HG02981 (cell line): ENCODE data around the gene PMEPA1.
"Not testable (repeated sequence)": the region's sequence is repeated elsewhere in the genome, so short reads cannot be mapped to it uniquely, and the experiment has no call there.

ENCODE experiments used
- ATAC-seq: cut with Tn5 transposase; IDR thresholded peaks from one replicate; pipeline ENCODE4 v1.9.1; 2021; ENCODE audit warnings: mild to moderate bottlenecking, moderate library complexity; ENCODE audit not compliant: unreplicated experiment

The PMEPA1 gene

GRCh38 chr20:57652606-57653545 lies 56.9 kb downstream of the PMEPA1 start:
- no peak for ATAC-seq

GRCh38 chr20:57651881-57652605 lies 57.8 kb downstream of the PMEPA1 start:
- ATAC-seq = no peak

GRCh38 chr20:57650756-57651483 lies 58.9 kb downstream of the PMEPA1 start:
- no peak for ATAC-seq

GRCh38 chr20:57650266-57650665 lies 59.5 kb downstream of the PMEPA1 start:
- no peak for ATAC-seq

DNA sequence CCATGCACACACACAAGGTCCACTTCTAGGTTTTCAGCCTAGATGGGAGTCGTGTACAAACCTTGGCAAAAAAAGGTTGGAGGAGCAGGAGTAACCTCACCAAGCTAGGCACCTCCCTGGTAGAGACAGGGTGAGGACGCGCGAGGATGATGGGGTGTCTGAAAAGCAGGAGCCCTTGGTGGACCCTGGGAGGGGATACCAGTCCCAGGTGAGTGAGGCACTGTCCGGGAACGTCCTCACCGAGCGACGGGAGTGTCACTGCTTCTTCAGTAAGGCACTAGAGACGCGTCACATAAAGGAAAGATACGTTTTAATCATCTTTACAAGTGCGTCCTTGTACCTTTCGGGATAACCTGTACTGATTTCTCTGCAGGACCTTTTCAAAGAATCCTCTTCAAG lies 60.2 kb downstream of the PMEPA1 start:
- ATAC-seq = no peak

DNA sequence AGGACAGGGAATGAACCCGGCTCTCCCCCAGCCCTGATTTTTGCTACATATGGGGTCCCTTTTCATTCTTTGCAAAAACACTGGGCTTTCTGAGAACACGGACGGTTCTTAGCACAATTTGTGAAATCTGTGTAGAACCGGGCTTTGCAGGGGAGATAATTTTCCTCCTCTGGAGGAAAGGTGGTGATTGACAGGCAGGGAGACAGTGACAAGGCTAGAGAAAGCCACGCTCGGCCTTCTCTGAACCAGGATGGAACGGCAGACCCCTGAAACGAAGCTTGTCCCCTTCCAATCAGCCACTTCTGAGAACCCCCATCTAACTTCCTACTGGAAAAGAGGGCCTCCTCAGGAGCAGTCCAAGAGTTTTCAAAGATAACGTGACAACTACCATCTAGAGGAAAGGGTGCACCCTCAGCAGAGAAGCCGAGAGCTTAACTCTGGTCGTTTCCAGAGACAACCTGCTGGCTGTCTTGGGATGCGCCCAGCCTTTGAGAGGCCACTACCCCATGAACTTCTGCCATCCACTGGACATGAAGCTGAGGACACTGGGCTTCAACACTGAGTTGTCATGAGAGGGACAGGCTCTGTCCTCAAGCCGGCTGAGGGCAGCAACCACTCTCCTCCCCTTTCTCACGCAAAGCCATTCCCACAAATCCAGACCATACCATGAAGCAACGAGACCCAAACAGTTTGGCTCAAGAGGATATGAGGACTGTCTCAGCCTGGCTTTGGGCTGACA lies 60.8 kb downstream of the PMEPA1 start:
- no peak for ATAC-seq

GRCh38 chr20:57647933-57648785 lies 61.7 kb downstream of the PMEPA1 start:
- no peak for ATAC-seq

DNA sequence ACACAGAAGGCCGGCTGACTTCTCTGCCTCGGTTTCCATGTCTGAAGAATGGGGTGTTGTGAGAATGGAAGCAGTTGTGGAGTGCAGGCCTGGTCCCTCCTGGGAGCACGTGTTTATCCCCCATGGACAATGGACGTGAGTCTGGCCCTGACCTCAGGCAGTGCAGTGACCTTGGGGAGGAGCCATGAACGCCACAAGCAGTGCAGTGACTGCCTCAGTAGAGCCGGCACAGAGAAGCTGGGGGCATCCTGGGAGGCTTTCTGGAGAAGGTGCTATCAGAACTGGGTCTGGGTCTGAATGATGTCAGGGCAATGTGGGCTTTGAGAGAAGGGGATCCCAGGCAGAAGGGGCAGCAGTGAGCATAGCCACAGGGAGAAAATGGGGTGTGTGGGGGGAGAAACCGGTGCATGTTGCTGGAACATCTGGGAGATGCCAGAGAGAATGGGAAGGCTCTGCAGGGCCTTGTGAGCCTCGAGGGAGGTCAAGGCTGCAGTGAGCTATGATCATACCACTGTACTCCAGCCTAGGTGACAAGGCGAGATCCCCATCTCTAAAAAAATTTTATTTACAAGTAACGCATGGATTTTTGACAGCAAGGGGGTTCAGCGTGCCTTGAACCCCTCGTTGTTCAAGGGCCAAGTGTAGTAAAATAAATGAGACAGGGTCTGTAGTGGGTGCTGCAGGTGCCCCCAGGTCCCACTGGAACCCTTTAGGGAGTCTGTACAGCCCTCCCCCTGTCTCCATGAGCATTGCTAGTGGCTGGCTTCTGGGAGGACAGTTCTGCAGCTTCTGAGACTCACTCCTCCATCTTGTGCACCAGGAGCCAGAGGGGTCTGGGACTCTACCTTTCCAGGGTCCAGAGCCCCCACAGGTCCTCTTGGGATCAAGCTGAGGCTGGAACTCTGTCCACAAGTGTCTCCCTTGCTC lies 62.5 kb downstream of the PMEPA1 start:
- no peak for ATAC-seq

- ATAC-seq = no peak
Measured at GRCh38 chr20:57638895-57639236, 70.9 kb downstream of the PMEPA1 start.

GRCh38 chr20:57638173-57638894 lies 71.5 kb downstream of the PMEPA1 start:
- ATAC-seq = no peak

DNA sequence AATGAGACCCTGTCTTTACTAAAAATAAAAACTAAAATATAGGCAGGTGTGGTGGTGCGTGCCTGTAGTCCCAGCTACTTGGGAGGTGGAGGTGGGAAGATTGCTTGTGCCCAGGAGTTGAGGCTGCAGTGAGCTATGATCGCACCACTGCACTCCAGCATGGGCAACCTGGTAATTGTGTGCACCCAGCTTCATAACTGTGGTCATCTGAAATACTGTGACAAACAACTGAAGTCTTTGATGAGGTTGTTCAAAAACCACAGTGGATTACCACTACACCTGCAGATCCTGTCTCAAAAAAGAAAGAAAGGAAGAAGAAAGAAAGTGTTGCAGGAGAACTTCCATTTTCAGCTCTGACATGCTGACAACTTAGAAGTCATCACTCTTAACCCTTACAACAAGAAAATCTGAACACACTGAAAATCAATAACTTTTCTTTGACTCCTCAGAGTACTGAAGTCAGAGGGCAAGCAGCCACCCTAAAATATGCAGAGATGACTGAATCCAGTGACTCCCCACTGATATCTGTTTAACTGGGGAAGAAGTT lies 75.8 kb downstream of the PMEPA1 start:
- no peak for ATAC-seq

DNA sequence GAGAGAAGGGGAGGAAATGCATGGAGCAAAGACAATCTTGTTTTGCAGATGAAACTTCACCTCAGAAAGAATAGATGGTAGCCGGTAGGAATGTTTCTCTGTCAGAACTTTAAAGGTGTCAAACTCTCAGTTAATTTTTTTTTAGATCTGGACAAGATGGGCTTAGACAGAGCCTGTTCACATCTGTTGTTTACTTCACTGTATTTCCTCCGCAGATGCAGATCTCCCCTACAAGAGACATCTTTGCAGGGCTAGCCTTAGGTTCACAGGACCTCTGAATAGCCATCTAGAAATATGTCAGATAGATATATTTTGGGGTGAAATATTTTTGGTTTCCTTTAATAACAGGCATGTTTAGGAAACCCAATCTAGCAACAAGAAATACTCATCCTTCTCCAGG lies 77.5 kb downstream of the PMEPA1 start:
- ATAC-seq = no peak

GRCh38 chr20:57630061-57630460 lies 79.8 kb downstream of the PMEPA1 start:
- no peak for ATAC-seq

DNA sequence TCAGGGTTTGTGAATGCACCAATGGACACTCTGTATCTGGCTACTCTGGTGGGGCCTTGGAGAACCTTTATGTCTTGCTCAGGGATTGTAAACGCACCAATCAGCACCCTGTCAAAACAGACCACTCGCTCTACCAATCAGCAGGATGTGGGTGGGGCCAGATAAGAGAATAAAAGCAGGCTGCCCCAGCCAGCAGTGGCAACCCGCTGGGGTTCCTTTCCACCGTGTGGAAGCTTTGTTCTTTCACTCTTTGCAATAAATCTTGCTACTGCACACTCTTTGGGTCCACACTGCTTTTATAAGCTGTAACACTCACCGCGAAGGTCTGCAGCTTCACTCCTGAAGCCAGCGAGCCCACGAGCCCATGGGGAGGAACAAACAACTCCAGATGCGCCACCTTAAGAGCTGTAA lies 80.3 kb downstream of the PMEPA1 start:
- not testable (repeated sequence) for ATAC-seq

GRCh38 chr20:57628962-57629308 lies 80.9 kb downstream of the PMEPA1 start:
- not testable (repeated sequence) for ATAC-seq

DNA sequence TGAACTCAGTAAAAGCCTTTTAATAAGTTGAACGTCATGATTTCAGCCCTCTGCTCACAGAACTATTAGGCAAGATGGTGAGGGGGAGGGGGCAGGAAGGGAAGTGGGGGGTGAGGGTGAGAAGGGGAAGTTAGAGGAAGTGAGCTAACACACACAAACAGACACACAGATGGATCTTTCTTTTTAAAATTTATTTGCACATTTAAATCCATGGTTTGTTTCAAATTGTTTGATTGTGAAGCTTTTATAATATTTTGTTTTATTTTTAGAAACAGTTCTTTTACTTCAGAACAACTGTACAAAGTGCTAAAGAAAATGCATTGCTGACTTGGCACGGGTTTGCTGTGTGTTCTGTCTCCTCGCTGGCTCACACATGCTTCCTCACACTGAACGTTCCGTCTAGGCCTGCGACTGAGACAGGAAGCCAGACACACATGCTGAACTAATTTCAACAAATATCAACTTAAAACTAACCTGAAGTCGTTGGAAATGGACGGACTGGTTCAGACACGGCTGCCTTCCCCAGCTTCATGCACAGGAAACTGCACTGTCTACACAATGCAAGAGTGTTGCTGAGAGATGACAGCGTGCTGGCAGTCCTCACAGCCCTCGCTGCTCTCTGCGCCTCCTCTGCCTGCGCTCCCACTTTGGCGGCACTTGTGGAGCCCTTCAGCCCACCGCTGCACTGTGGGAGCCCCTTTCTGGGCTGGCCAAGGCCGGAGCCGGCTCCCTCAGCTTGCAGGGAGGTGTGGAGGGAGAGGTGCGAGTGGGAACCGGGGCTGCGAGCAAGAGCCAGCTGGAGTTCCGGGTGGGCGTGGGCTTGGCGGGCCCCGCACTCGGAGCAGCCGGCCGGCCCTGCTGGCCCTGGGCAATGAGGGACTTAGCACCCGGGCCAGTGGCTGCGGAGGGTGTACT lies 81.5 kb downstream of the PMEPA1 start:
- ATAC-seq = no peak

- no peak for ATAC-seq
Measured at GRCh38 chr20:57627339-57627738, 82.5 kb downstream of the PMEPA1 start.
